ENCODE results near the gene ABCB4.

The ABCB4 gene

DNA sequence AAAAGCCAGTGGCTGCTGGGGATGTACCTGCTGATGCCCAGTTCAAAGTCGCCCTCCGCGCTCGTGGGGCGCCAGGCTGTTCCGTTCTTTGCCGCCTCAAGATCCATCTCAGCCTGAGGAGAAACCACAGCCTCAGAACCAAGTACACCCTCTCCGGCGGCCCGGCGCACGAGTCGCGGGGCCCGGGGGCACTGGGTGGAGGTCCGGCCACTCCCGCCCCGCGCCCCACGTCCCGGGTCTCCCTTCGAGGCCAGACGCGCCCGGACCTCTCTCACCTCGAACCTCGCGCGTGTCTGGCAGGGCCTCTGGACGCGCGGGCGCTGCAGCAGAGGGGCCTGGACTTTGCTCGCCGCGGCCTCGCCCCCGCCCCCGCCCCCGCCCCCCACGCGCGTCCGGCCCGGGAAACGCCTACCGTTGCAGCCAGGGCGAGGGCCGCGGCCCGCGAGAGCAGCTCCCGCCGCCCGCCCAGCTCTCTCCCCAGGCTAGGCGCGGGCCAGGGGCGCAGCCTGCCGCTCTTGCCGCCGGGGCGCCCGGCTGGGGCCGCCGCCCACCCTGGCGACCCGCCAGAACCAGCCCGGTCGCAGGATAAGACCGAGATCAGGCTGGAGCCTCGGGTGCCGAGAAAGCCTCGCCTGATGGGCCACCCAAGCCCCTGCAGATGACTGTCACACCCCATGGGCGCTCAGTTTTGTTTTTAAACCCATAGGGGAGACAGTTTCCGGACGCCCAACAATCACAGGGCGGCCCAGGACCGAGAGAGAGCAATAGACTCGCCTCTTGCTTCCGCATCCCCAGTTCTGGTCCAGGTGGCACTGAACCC lies at the start of gene ABCB4:
Gene ABCB4 (minus strand): TSS at position 322 of the 820 bp plus-strand sequence. CDS start 215 bp downstream, at position 107.
- peak; percentile 33 for DNase-seq

GRCh38 chr7:87518735-87519134 lies 43.3 kb upstream of the ABCB4 start:
- DNase-seq: no peak

- DNase-seq: no peak
These were observed 42.4 kb upstream of the ABCB4 start for GRCh38 chr7:87517891-87518290.

- no peak for DNase-seq
These were observed 41.8 kb upstream of the ABCB4 start for GRCh38 chr7:87517136-87517815.

DNA sequence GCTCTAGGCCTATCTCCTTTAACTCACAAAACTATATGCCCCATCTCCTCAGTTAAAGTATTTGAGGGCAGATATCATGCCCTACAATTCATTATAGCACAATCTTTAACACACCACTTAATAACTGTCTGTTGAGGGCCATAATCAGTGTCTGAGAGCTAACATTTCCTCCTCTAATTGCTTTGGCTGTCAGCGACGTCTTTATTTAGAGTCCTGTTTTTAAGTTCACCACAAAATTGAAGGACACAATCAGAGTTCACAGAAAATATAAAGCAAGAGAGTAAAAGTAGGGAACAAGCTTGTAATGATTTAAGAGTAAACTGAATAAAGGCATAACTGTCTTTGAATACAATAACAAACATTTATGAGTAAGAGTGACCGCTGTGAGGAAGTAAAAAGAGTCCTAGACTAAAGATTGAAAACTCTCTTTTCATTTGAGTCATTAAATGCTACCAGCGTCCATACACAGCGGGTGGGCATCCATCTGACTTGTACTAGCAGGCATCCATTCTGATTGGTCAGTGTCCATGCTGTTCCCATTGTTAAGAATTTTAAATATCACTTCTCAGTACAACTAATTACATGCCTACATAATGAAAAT lies 38.4 kb upstream of the ABCB4 start:
- no peak for DNase-seq

DNA sequence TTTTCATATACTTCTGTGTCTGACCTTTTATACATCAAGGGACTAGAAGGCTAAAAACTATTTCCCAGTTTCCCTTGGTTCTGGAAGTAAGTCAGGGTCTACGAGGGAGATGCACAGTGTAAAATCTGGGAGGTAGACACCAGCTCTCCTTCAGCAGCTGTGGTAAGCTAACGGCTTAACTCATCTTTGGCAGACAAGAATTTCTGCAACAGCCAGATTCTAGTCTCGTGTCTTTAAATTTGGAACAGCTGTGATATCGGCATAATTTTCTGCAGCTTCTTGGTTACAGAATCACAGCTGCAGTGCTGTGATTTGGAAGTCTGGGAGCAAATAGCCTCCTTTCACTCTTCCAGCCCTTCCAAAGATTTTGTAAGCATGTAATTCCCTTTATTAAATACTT lies 37.4 kb upstream of the ABCB4 start:
- DNase-seq: peak; percentile 52

DNA sequence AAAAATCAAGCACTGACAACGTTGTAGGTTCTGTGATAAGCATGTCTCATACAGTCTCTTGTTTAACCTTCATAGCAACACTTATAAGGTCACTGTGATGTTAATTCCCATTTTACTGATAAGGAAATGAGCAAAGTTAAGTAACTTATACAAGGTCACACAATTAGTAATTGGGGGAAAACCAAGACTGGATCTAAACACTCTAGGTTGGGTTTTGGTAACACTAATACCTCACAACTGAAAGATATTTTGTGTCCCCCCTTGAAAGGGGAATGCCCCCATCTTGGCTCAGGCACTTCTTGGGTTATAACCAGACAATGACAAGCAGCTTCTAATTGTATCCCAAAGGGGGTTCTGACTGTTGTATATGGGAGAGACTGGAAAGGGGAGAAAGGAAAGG lies 36.0 kb upstream of the ABCB4 start:
- DNase-seq: no peak

GRCh38 chr7:87510411-87510875 lies 35.0 kb upstream of the ABCB4 start:
- peak; percentile 56 for DNase-seq

GRCh38 chr7:87507446-87507845 lies 32.0 kb upstream of the ABCB4 start:
- no peak for DNase-seq

DNA sequence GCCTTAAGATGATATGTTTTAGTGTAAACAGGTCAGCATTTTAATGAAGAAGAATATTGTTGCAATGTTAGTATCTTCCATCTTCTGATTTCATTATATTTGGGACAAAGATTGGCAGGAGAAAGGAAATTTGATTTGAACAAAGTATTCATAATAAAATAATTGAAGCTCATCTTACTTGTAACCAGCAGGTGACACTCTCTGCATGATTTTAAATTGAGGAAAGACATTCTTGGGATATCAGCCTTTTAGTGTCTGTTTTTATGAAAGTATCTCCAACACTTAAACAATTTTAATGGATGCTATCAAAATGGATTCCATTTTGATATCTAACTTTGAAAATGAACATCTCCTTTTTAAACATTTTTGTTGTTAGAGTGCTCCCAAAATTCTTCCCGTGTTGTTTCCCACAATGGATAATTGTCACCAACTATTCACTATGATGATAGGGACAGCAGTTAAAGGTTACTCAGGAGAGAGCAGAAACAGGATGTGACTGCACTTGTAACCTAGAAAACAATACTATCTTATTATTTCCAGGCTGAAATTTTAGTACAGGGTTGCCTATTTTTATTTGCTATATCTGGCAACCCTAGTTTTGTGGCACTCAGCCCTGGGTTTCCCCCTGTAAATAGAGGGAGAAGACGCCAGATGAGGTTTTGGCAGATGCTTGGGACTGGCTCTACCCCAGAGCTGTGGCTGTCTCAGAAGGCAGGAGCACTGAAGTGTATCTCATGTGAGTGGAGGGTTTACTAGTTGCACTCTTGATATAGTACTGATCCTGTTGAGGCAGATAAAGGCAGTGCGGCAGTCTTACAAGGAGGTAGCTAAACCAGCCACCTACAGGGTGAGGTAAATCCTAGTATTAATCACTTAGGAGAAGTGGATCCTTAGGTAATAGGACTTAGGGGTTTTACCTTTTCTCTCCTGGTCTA lies 31.0 kb upstream of the ABCB4 start:
- DNase-seq: peak; percentile 27

DNA sequence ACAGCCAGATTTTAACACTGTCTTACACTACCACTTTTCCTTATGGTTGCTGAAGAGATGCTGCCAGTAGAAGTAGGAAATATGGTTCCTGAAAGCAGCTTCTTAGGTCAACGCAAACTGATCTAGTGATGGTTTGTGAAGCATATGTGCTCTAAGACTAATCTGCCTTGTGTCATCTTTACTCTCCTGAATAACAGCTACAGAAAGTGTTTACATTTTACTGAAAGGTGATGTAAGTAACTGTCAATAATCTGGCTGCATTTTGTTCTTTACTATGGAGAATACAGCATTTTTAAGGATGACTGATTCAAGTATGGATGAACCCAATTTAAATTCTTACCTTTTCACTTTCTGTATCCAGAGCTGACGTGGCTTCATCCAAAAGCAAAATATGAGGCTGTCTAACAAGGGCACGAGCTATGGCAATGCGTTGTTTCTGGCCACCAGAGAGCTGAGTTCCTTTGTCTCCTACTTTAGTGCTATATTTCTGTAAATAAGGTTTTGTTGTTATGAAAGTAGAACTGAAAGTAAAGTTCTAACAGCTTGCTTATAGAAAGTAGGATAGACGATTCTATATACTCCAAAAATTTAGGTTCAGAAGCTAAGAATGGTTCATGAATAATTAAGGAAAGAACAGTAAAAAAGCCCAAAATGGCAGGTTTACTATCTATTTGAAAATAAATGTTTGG lies 30.2 kb upstream of the ABCB4 start:
- no peak for DNase-seq

DNA sequence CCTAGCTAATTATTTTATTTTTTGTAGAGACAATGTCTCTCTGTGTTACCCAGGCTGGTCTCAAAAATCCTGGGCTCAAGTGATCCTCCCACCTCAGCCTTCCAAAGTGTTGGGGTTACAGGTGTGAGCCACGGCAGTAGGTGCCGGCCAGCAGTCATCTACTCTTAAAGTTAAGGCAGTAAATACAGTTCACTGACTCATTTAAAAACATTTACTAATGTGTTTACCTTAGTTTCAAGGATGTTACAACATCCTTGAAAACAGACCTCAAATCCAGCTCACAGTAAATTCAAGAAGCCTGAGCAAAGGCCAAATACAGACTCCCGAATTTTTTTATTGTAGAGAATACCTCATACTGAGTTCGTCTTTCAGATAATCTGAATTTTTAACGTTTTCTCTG lies 29.6 kb upstream of the ABCB4 start:
- no peak for DNase-seq

- no peak for DNase-seq
These were observed 24.0 kb upstream of the ABCB4 start for GRCh38 chr7:87499494-87499893.

DNA sequence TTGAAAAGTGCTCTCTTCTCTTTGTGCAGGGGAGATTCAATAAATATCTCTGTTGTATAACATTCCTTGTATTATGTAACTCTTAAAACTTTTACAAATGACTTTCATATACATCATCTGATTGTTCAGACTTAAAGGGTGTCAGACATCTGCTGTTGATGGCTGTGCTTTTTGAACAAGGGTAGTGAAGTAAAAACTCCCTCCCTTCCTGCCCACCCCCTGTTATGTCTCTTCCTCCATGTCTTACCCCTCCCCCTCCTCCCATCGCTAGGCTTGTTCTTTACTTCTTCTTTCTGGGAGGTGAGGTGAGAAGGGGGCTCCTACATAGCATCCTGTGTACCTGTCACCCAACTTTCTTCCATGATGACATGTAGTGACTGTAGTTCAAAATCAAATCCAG lies 23.4 kb upstream of the ABCB4 start:
- DNase-seq: no peak

GRCh38 chr7:87497482-87497881 lies 22.0 kb upstream of the ABCB4 start:
- DNase-seq: no peak

DNA sequence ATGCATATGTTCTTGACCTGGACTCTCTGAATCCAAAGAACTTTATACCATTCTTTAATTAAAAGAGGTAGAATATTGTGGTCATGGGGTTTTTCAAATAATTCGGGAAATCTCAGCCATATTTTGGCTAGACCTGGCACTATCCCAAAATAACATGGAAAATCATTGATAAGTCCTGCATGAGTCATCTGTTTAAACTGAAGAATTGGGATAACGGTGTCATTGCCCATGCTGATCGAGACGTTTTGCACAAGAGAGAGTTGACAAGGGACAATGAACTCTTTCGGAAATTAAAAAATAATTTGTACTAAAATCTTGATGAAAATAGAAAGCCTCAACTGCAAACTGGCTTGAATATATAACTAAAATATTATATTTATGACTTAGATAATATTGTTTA lies 19.9 kb upstream of the ABCB4 start:
- DNase-seq: no peak

DNA sequence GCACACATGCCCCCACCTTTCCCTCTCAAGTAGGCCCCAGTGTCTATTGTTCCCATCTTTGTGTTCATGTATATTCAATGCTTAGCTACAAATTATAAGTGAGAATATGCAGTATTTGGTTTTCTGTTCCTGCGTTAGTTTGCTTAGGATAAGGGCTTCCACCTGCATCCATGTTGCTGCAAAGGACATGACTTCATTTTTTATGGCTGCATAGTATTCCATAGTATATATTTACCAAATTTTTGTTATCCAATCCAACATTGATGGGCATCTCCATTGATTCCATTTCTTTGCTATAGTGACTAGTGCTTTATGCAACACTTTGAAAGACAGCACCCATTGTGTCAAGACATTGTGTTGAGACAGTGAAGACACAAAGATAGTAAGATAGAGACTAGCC lies 19.0 kb upstream of the ABCB4 start:
- DNase-seq: no peak

DNA sequence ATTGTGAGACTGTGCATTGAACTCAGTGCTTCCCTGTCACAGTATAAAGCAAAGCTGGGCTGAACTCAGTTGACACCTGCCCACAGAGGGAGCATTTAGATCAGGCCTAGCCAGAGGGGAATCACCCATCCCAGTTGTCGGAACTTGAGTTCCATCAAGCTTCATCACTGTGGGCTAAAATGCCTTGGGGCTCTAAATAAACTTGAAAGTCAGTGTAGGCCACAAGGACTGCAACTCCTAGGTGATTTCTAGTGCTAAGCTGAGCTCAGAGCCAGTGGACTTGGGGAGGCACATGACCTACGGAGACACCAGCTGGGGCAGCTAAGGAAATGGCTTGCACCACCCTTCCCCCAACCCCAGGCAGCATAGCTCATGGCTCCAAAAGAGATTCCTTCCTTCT lies 7.7 kb upstream of the ABCB4 start:
- DNase-seq: no peak

GRCh38 chr7:87482115-87482514 lies 6.6 kb upstream of the ABCB4 start:
- DNase-seq: no peak

DNA sequence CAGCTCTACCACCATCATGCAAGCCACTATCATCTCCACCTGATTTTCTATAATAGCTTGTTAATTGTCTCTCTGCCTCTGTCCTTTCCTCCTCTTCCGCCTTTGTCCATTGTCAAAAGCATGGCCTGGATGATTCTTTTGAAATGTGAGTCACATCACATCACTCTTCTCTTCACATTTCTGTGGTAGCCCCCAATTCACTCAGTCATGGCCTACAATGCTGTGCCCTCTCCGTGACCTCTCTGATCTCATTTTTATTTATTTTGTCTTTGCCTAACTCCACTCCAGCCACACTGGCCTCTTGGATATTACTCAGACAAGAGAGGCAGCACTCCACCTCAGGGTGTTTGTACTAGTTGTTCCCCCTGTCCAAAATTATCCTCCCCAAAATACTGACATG lies 4.9 kb upstream of the ABCB4 start:
- DNase-seq: no peak

DNA sequence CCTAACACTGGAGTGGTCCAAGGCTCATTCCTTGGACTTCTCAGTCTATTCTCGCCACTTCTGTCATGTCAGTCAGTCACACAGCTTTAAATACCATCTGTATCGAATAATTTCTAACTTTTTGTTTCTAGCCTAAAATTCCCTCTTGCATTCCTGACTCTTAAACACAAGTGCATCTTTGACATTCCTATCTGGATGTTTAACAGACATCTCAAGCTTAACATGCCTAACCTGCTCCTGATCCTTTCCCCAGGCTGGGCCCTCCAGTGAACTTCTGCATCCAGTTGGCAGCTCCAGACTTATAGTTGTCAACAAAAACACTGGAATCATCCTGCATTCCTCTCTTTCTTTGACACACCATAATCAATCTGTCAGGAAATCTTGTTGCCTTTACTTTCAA lies 4.5 kb upstream of the ABCB4 start:
- no peak for DNase-seq

DNA sequence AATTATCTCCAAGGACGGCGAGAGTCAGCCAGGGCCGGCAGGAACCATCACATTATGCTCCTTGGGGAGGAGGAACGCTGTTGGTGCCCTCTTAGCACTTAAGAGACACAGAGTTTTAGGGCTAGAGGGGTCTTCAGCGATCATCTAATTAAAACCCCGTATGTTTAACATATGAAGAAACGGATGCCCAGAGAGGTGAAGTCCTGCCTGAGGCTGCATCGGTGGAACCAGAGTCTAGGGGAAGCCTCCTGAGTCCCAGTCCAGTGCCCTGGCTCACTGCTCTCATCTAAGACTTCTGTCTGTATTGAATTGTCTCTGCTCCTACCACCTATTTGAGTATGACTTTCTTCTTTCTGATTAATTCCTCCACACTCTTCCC lies 688 bp upstream of the ABCB4 start:
- DNase-seq: no peak
